GM12801 (cell line): ENCODE results near the gene CRMP1.

ENCODE experiments used
- TF ChIP-seq, protein P1 (sequence below): IDR thresholded peaks from one replicate; pipeline ENCODE4 v1.5.1; 2011; ENCODE audit warnings: control low read depth; ENCODE audit not compliant: insufficient read length; ENCODE audit errors: extremely low read depth

The CRMP1 gene

GRCh38 chr4:5906191-5906590 lies 13.3 kb upstream of the CRMP1 start:
- TF ChIP-seq, protein P1, sequence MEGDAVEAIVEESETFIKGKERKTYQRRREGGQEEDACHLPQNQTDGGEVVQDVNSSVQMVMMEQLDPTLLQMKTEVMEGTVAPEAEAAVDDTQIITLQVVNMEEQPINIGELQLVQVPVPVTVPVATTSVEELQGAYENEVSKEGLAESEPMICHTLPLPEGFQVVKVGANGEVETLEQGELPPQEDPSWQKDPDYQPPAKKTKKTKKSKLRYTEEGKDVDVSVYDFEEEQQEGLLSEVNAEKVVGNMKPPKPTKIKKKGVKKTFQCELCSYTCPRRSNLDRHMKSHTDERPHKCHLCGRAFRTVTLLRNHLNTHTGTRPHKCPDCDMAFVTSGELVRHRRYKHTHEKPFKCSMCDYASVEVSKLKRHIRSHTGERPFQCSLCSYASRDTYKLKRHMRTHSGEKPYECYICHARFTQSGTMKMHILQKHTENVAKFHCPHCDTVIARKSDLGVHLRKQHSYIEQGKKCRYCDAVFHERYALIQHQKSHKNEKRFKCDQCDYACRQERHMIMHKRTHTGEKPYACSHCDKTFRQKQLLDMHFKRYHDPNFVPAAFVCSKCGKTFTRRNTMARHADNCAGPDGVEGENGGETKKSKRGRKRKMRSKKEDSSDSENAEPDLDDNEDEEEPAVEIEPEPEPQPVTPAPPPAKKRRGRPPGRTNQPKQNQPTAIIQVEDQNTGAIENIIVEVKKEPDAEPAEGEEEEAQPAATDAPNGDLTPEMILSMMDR, result no peak

GRCh38 chr4:5905714-5906113 lies 12.8 kb upstream of the CRMP1 start:
- TF ChIP-seq, protein P1, result no peak

DNA sequence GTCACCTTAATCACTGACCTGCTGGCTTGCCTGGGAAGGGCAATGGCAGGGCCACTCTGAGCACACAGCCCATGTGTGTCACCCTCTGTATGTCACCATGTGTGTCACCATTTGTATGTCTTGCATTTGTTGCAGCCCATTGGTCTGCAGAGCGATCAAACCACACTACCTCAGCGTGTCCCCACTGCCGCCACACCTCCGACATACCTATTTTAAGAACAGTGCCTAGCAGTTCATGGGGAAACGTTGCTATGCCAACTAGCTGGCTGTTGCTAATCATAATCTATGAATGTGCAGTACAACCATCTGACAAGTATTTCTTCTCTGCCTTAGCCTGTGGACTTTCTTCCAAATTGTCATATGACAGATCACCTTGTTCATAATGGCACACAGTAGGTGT lies 8.0 kb upstream of the CRMP1 start:
- TF ChIP-seq, protein P1, result no peak

DNA sequence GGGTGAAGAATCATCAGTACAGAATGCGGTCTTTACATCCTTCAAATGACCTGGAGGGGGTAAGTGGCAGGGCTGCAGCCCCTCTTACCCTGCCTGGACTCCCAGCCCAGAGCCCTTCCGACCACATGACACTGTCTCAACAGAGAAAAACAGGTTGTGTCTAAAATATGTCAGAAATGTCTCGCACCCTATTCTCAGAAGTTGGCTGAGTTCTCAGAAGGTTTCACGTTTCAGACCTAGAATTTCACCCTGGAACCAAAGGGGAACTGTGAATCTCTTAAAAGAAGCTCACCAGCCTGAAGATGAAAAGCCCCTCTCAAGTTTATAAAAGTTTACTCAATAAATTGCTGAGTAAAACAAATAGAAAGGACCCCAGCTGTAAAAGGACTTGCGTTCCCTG lies 7.0 kb upstream of the CRMP1 start:
- TF ChIP-seq, protein P1, result no peak

GRCh38 chr4:5899396-5899795 lies 6.5 kb upstream of the CRMP1 start:
- TF ChIP-seq, protein P1, result no peak

DNA sequence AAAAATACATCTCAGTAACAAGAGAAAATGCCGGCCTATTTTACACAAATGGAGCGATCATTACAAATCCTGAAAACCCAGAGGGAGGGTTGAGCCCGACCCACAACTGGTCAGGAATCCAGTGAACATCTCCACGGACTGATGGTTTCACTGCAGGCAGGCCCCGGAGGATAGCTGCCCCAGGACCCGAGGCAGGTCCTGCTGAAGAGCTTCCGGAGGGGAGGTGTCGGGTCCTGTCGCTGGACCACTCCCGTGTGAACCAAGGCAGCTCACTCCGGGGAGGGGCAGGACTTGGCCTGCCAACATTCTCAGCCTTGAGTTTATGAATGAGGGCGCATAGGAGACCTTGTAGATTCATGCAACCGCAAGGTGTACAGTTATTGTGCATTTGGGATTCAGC lies 4.8 kb upstream of the CRMP1 start:
- TF ChIP-seq, protein P1, result no peak

DNA sequence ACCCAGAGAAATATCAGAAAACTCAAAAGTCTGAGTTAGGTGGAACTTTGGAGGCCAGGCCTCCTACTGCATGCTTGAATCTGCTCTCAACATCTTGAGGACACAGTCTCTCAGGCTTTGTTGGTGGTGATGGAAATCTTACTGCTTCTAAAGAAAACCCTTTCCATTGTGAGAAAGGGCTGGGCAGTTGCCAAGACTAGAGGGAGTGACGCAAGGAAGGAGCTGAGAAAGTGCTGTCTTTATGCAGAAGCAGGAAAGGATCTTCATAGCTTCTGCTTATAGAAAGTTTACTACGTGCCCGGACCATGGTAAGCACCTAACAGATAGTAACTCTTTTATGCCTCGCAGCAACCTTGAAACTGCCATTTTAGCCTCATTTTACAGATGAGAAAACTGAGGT lies 2.4 kb upstream of the CRMP1 start:
- TF ChIP-seq, protein P1, result no peak

GRCh38 chr4:5894266-5894665 lies 1.4 kb upstream of the CRMP1 start:
- TF ChIP-seq, protein P1, result no peak
